H1 (cell line): ENCODE results near the gene STPG1. TPM values are rescaled to one million over a fixed set of nuclear protein-coding genes. Genes with fewer than 3 reads are reported as not detected.

ENCODE experiments used
- CHD2 ChIP-seq: IDR thresholded peaks from 2 replicates; pipeline ENCODE4 v1.6.1; 2012; ENCODE audit warnings: low read length, improper control_type of control experiment
- polyA plus RNA-seq, 7 experiments: library from polyadenylated mRNA; depleted of rRNA in 3 of 7; stranded (reverse) in 5 of 7; unstranded in 2 of 7; fragments of >200 nt in 5 of 7; fragments of 200-250 nt in 2 of 7; gene quantifications; 1 replicate in 5 of 7; 2 replicates in 1 of 7; 4 replicates in 1 of 7; pipeline versions ENCODE4 v1.2.1 to v1.2.3, GENCODE V29; 2011 to 2013; ENCODE audit warnings: missing spikeins in 2 of 7, mixed read lengths in 2 of 7
- total RNA-seq: library from RNA; stranded (reverse); fragmentation: NEBNext Ultra II Directional; extraction: Animal tissue kit (Norgen Biotek cat#: 25700); gene quantifications from 2 replicates; pipeline ENCODE4 v1.2.1, GENCODE V29; 2021
- TF ChIP-seq, protein P1 (sequence below): fragments of 300-600 bp; sonication (generic); IDR thresholded peaks from 2 replicates; pipeline ENCODE4 v1.7.1; 2012; ENCODE audit warnings: low read length, moderate library complexity, mild to moderate bottlenecking, inconsistent platforms; ENCODE audit not compliant: insufficient replicate concordance

Gene STPG1
- total and polyA plus RNA-seq, 2 of the 8 experiments (the other 6 are each of a cell fraction or from before 2014, with no cell fraction given): 10.3 to 11.2 TPM

GRCh38 chr1:24384251-24385090 is 29.1 kb downstream of the STPG1 start (continued):
- TF ChIP-seq, protein P1, sequence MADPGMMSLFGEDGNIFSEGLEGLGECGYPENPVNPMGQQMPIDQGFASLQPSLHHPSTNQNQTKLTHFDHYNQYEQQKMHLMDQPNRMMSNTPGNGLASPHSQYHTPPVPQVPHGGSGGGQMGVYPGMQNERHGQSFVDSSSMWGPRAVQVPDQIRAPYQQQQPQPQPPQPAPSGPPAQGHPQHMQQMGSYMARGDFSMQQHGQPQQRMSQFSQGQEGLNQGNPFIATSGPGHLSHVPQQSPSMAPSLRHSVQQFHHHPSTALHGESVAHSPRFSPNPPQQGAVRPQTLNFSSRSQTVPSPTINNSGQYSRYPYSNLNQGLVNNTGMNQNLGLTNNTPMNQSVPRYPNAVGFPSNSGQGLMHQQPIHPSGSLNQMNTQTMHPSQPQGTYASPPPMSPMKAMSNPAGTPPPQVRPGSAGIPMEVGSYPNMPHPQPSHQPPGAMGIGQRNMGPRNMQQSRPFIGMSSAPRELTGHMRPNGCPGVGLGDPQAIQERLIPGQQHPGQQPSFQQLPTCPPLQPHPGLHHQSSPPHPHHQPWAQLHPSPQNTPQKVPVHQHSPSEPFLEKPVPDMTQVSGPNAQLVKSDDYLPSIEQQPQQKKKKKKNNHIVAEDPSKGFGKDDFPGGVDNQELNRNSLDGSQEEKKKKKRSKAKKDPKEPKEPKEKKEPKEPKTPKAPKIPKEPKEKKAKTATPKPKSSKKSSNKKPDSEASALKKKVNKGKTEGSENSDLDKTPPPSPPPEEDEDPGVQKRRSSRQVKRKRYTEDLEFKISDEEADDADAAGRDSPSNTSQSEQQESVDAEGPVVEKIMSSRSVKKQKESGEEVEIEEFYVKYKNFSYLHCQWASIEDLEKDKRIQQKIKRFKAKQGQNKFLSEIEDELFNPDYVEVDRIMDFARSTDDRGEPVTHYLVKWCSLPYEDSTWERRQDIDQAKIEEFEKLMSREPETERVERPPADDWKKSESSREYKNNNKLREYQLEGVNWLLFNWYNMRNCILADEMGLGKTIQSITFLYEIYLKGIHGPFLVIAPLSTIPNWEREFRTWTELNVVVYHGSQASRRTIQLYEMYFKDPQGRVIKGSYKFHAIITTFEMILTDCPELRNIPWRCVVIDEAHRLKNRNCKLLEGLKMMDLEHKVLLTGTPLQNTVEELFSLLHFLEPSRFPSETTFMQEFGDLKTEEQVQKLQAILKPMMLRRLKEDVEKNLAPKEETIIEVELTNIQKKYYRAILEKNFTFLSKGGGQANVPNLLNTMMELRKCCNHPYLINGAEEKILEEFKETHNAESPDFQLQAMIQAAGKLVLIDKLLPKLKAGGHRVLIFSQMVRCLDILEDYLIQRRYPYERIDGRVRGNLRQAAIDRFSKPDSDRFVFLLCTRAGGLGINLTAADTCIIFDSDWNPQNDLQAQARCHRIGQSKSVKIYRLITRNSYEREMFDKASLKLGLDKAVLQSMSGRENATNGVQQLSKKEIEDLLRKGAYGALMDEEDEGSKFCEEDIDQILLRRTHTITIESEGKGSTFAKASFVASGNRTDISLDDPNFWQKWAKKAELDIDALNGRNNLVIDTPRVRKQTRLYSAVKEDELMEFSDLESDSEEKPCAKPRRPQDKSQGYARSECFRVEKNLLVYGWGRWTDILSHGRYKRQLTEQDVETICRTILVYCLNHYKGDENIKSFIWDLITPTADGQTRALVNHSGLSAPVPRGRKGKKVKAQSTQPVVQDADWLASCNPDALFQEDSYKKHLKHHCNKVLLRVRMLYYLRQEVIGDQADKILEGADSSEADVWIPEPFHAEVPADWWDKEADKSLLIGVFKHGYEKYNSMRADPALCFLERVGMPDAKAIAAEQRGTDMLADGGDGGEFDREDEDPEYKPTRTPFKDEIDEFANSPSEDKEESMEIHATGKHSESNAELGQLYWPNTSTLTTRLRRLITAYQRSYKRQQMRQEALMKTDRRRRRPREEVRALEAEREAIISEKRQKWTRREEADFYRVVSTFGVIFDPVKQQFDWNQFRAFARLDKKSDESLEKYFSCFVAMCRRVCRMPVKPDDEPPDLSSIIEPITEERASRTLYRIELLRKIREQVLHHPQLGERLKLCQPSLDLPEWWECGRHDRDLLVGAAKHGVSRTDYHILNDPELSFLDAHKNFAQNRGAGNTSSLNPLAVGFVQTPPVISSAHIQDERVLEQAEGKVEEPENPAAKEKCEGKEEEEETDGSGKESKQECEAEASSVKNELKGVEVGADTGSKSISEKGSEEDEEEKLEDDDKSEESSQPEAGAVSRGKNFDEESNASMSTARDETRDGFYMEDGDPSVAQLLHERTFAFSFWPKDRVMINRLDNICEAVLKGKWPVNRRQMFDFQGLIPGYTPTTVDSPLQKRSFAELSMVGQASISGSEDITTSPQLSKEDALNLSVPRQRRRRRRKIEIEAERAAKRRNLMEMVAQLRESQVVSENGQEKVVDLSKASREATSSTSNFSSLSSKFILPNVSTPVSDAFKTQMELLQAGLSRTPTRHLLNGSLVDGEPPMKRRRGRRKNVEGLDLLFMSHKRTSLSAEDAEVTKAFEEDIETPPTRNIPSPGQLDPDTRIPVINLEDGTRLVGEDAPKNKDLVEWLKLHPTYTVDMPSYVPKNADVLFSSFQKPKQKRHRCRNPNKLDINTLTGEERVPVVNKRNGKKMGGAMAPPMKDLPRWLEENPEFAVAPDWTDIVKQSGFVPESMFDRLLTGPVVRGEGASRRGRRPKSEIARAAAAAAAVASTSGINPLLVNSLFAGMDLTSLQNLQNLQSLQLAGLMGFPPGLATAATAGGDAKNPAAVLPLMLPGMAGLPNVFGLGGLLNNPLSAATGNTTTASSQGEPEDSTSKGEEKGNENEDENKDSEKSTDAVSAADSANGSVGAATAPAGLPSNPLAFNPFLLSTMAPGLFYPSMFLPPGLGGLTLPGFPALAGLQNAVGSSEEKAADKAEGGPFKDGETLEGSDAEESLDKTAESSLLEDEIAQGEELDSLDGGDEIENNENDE: no peak
- TF ChIP-seq CHD2: no peak
